ENCODE results near the gene LPIN3. TPM values are rescaled to one million over a fixed set of nuclear protein-coding genes. Genes with fewer than 3 reads are reported as not detected.
A peak's percentile ranks its signal among the peaks of the same experiment; 100 is the strongest.

The LPIN3 gene
- total RNA-seq, 2 experiments from 2014 or later: 0.77 to 0.97 TPM

DNA sequence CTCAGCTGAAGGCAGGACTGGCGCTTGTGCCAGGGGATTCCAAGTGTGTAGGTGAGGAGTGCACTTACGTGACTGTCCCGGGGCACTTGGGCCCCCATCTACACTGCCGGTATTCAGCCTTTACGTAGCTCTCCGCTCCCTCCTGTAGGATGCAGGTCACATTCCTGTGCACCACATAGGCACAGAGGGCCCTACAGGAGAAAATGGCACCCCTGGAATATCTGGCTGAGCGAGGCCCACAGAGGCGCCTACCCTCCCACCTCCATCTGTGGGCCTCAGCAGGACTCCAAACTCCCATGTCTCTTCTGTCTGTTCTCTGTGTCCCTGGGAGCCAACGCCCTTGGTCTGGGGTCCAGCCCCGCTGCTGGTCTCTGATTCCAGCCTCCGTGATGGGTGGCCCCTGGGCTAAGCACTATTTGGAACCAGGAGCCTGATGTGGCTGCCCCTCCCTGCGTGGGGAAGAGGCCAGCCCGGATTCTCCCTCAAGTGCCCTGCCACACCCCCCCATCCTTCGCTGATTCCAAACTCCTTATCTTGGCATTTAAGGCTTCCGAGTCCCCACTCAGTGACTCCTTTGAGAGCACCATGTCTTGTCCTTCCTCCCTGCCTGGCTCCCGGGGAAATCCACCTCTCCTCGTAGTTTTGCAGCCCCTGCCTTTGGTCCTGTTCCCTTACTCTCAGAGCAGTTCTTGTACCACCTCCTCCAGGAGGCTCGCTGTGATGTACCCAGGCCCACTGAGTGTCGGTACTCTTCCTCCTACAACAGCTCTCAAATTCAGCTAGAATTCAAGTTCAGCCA, 24.5 kb downstream of the LPIN3 start:
- no peak for DNase-seq
- ChIA-PET POLR2A (no interaction called here), CTCF (no interaction called here)
- H3K36me3 Mint-ChIP-seq: no peaks in the 10 kb centered on the region
- H3K4me3 Mint-ChIP-seq: no peak overlapping the region
- no peaks in the 10 kb centered on the region for H3K4me1 Mint-ChIP-seq (ENCODE audit: low read depth)
- H3K9me3 Mint-ChIP-seq: no peaks in the 10 kb centered on the region
- peaks cover 34% of the 10 kb centered on the region for H3K27me3 Mint-ChIP-seq
- no peak overlapping the region for H3K27ac Mint-ChIP-seq
- intact Hi-C loops (cut with micrococcal nuclease): no loop called here

DNA sequence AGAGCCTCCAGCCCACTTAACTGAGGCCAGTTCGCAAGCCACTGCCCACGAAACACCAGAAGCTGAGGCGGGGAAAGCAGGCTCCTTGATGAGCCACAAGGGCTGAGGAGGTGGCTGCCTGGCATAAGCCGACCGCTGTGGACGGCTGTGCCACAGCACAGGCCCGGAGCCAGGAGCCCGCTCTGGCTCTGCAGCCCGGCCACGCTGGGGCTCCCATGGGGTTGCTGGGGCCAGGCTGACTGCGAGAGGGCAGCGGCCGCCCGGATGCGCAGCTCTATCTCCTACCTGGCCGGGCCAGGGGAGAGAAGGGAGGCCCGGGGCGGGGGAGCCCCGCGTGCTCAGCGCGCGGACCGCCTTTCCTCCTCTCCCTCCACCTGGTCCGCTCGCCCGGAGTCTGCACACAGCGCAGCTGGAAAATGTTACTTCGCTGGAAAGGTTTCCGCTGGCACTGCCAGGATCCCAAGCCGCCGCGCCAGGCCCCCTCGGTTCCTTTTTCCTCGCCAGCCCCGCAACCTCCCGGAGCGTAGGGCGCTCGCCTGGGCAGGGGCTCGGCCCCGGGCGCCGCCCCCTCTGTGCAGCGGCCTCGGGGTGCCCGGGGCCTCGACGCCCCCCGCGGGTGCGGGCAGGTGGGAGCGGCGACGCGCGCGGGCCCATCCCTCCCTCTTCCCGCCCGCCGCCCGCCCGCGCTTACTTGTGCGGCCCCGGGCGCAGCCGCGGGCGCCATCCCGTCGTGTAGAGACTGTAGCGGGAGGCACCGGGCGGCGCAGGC, 25.3 kb downstream of the LPIN3 start:
- Mint-ChIP-seq H3K36me3 (no peaks in the 10 kb centered on the region), H3K27ac (no peak overlapping the region), H3K9me3 (peaks cover 2% of the 10 kb centered on the region), H3K4me3 (no peak overlapping the region), H3K4me1 (ENCODE audit: low read depth) (no peaks in the 10 kb centered on the region), H3K27me3 (peaks cover 34% of the 10 kb centered on the region)
- CTCF ChIA-PET: no interaction called here
- DNase-seq: no peak
- POLR2A ChIA-PET: no interaction called here
- intact Hi-C loops (cut with micrococcal nuclease): no loop called here

DNA sequence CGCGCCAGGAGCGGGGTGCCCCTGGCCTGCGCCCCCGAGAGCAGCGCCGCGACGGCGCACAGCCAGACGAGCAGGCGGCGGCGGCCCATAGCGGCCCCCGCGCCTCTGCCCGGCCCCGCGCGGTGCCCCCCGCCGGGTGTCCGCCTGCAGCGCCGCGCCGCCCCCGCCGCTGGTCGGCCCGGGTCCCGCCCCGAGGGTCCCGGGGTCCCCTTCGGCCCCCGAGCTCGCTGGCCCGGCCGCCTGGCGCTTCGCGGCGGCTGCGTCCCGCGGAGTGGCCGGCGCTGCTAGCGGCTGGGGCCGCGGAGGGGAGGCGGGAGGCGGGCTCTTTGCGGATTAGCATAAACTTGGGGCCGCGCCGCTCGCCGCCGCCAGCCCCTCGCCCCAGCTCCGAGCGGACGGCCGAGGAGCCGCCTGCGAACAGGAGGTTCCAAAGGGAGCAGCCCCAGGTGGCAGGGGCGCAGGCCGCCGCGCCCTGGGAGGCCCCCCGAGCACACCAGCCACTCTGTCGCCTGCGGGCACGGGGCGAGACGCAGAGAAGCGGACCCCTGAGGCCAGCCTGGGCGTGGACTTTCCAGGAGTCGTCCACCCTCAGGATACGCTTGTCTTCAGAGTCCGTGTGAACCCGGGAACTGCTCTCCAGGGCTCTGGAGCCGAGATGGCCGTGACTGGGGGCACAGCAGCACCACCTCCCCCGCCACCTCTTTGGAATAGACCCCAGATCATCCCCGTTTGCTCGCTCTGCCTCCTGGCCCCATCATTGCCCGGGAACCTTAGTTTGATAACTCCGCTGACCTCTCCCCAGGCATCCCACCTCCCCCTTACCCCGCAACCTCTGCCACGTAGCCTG, 26.1 kb downstream of the LPIN3 start, which contains the start of gene EMILIN3:
Gene EMILIN3, minus strand, starts transcription at position 273 of the 847 bp plus-strand sequence. Its CDS starts 184 bp downstream, at position 89.
- CTCF ChIA-PET: no interaction called here
- H3K27ac Mint-ChIP-seq: no peak within 1 kb of the TSS
- POLR2A ChIA-PET: no interaction called here

DNA sequence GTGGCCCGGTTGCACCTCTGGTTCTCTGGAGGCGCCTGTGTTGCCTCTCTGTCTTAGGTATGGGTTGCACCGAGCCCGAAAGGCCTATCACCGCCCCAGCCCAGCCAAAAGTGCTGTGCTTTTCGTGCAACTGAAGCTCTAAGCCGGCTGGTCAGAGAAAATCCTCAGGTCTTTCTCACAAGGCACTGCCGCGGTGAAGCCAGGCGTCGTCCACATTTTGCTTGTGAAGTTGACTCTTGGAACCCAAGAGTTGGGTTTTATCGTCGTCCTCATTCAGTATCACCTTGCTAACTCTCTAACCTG, 26.7 kb downstream of the LPIN3 start:
- Mint-ChIP-seq H3K4me1 (ENCODE audit: low read depth) (no peaks in the 10 kb centered on the region), H3K27me3 (peaks cover 39% of the 10 kb centered on the region), H3K9me3 (peaks cover 8% of the 10 kb centered on the region), H3K36me3 (peaks cover 3% of the 10 kb centered on the region), H3K4me3 (peak overlapping the region; percentile 4), H3K27ac (no peak overlapping the region)
- intact Hi-C loops (cut with micrococcal nuclease): no loop called here
- ChIA-PET POLR2A (no interaction called here), CTCF (no interaction called here)
- no peak for DNase-seq

More for the DNA sequence above, 26.1 kb downstream of the LPIN3 start, which contains the start of gene EMILIN3:
- Mint-ChIP-seq H3K36me3 (peaks cover 3% of the 10 kb centered on the region), H3K4me3 (peak within 1 kb of the TSS; percentile 4), H3K27me3 (peaks cover 39% of the 10 kb centered on the region), H3K4me1 (ENCODE audit: low read depth) (no peaks in the 10 kb centered on the region), H3K9me3 (peaks cover 8% of the 10 kb centered on the region)
- no peak for DNase-seq
- intact Hi-C loops (cut with micrococcal nuclease): no loop called here

DNA sequence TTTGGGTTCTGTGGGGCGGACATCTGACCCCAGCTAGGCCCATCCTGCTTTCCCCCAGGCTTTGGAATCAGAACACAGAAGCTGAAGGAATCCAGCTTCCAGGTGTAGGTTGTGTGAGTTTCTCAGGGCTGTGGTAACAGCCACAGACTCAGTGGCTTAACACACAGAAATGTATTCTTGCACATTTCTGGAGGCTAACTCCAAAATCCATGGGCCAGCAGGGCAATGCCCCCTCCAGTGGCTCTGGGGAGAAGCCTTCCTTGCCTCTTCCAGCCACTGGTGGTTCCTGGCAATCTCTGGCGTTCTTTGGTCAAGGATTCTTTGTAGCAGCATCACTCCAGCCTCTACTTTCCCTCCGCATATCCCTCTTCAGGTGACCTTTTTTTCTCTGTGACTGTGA, 27.3 kb downstream of the LPIN3 start:
- POLR2A ChIA-PET: no interaction called here
- no peak overlapping the region for H3K27ac Mint-ChIP-seq
- intact Hi-C loops (cut with micrococcal nuclease): no loop called here
- H3K4me1 Mint-ChIP-seq (ENCODE audit: low read depth): no peaks in the 10 kb centered on the region
- no peak for DNase-seq
- H3K9me3 Mint-ChIP-seq: peaks cover 11% of the 10 kb centered on the region
- peaks cover 41% of the 10 kb centered on the region for H3K27me3 Mint-ChIP-seq
- CTCF ChIA-PET: no interaction called here
- H3K4me3 Mint-ChIP-seq: no peak overlapping the region
- peaks cover 3% of the 10 kb centered on the region for H3K36me3 Mint-ChIP-seq

DNA sequence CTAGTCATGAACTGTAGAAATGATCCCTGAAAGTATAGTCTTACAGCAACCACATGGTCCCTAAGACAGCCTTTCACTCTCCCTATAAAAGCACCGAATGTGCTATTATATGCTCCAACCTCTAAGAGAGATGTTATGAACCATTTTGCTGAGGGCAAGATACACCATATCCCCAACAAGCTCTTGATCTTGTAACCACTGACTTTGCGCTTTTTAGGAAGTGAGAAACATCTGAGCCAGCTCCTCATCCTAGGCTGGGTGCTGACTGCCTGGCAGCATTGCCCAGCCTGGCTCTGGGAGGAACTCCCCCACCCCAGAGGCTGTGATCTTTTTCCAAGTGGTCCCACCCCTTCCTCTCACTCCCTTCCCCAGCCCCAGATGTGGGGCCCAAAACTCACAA, 29.1 kb downstream of the LPIN3 start:
- Mint-ChIP-seq H3K9me3 (peaks cover 11% of the 10 kb centered on the region), H3K4me3 (no peak overlapping the region), H3K4me1 (ENCODE audit: low read depth) (no peaks in the 10 kb centered on the region), H3K36me3 (peaks cover 3% of the 10 kb centered on the region), H3K27ac (no peak overlapping the region), H3K27me3 (peaks cover 47% of the 10 kb centered on the region)
- no peak for DNase-seq
- CTCF ChIA-PET: no interaction called here
- POLR2A ChIA-PET: no interaction called here
- intact Hi-C loops (cut with micrococcal nuclease): no loop called here

DNA sequence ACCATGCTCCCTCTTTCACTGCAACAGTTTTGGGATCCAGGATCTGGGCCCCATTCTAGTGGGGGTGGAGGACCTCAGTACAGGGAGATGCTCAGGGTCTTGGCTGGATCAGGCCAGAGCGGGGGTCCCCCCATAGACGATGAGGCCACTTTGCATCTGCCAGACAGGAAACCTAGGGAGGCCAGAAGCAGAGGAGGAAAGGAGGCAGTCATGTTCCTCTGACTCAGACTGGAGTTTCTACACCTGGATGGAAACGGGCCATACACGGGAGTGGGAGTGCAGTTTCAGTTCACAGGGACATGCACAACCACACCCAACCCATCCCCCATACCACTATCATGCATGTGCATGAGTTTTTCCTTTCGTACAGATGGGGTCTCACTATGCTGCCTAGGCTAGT, 29.6 kb downstream of the LPIN3 start:
- peaks cover 44% of the 10 kb centered on the region for H3K27me3 Mint-ChIP-seq
- peaks cover 11% of the 10 kb centered on the region for H3K9me3 Mint-ChIP-seq
- H3K4me3 Mint-ChIP-seq: no peak overlapping the region
- ChIA-PET POLR2A (no interaction called here), CTCF (no interaction called here)
- H3K27ac Mint-ChIP-seq: no peak overlapping the region
- H3K36me3 Mint-ChIP-seq: peaks cover 3% of the 10 kb centered on the region
- DNase-seq: no peak
- no peaks in the 10 kb centered on the region for H3K4me1 Mint-ChIP-seq (ENCODE audit: low read depth)
- intact Hi-C loops (cut with micrococcal nuclease): no loop called here

DNA sequence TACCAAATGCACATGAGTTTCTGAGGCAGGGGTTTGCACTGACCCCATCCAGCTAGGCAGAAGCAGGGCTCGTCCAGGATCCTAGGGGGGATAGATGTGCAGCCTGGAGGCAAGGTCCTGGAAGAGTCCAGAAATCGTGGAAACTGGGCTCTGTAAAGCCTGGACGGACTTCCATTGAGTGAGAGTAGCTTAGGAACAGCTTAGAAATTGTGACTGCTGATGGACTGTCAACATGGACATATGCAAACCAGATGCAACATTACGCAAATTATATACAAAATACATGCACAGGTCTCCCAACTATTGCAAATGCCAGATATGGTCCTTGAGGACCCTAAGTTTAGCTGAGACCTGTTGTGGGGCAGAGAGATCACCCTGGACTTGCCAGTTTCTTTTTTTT, 30.8 kb downstream of the LPIN3 start:
- ChIA-PET CTCF (no interaction called here), POLR2A (no interaction called here)
- Mint-ChIP-seq H3K4me1 (ENCODE audit: low read depth) (no peaks in the 10 kb centered on the region), H3K27me3 (peaks cover 41% of the 10 kb centered on the region), H3K4me3 (no peak overlapping the region), H3K9me3 (peaks cover 11% of the 10 kb centered on the region), H3K27ac (no peak overlapping the region), H3K36me3 (peaks cover 3% of the 10 kb centered on the region)
- intact Hi-C loops (cut with micrococcal nuclease): no loop called here
- DNase-seq: no peak

DNA sequence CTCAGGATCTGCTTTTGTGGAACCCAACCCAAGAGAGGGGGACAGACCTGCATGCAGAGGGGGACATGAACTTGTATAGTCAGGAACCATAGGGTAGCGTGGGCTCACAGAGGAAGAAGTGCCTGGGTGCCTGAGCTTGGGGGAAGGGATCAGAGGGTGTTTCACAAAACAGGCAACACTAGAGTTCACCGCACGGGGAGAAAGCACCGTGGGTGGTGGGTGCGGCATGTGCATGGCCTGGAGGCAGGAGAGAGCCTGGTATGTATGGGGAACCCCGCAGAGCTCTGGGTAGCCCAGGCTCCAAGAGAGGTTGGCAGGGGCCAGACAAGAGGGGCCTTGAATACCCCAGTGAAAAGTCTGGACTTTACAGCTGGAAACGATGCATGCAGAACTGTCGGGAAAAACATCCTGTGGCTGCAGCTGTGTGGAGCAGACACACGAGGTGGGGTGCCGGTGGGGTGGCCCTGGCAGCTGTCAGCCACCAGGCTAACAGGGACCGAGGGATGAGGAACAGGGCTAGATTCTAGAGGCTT, 32.7 kb downstream of the LPIN3 start:
- intact Hi-C loops (cut with micrococcal nuclease): no loop called here
- Mint-ChIP-seq H3K36me3 (peaks cover 3% of the 10 kb centered on the region), H3K4me3 (no peak overlapping the region), H3K27me3 (peaks cover 41% of the 10 kb centered on the region), H3K4me1 (ENCODE audit: low read depth) (no peaks in the 10 kb centered on the region), H3K9me3 (peaks cover 11% of the 10 kb centered on the region), H3K27ac (no peak overlapping the region)
- ChIA-PET CTCF (no interaction called here), POLR2A (no interaction called here)
- DNase-seq: no peak

DNA sequence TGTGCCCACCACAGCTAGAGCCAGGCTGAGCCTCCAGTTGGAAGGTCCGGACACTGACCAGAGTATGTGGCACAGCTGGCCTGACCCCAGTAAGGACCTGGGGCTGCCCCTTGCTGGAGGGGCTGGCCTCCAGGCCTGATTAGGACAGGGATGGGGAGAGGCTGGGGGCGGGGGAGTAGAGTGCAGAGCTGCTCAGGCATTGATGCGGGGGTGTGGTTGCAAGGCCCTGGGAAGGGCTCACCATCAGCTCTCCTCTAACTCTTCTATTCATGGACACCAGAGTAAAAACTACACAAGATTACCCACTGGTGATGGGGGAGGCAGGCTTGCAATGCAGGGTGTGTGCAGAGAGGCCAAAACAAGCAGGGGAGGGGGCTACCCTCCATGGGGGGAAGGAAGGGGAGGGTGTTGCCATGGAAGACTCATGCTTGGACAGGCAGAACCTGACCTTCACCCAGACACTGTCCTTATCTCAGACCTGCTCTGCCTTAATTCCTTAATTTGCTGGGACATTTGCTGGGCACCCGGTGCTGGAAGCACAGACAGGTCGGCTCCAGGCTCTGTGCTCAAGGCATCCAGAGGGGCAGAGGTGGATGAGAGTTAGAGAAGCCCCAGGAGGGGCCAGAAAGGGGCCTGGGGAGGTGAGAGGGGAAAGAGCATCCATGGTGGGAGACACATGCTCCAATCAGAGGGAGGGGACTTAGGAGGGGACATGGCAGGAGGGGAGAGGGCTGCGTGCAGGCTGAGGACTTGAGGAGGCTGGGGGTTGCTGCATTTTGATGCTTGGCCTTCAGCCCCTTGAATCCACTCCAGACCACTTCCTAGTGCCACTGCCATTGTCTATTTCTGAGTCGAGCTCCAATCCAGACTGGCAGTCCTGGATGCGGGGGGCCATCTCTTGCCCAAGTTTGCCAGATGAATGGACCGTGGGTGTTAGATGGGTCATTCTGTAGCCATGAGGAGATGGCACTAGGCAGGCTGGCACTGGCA, 33.6 kb downstream of the LPIN3 start:
- no peak for DNase-seq
- POLR2A ChIA-PET: no interaction called here
- H3K27me3 Mint-ChIP-seq: peaks cover 38% of the 10 kb centered on the region
- intact Hi-C loops (cut with micrococcal nuclease): no loop called here
- peaks cover 3% of the 10 kb centered on the region for H3K36me3 Mint-ChIP-seq
- CTCF ChIA-PET: no interaction called here
- H3K27ac Mint-ChIP-seq: no peak overlapping the region
- H3K4me3 Mint-ChIP-seq: no peak overlapping the region
- no peaks in the 10 kb centered on the region for H3K4me1 Mint-ChIP-seq (ENCODE audit: low read depth)
- peaks cover 11% of the 10 kb centered on the region for H3K9me3 Mint-ChIP-seq

DNA sequence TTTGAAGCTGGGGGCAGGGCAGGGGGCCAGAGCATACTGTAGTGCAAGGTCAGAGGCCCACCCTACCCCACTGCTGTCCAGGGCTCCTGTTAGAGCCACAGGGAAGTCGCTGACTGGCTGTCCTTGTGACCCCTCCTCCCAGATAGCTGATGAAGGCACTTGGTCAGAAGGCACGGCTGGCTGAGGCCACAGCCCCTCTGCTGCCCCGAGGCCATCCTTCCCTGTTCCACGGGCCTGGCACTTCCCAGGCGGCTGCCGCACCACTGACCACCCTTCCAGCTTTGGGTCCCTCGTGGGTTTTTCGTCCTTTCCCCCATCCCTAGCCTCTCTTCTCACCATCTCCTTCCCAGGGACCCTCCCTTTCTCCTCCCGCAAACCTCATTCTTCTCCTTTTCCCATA, 35.2 kb downstream of the LPIN3 start:
- CTCF ChIA-PET: no interaction called here
- intact Hi-C loops (cut with micrococcal nuclease): no loop called here
- Mint-ChIP-seq H3K9me3 (peaks cover 10% of the 10 kb centered on the region), H3K4me1 (ENCODE audit: low read depth) (no peaks in the 10 kb centered on the region), H3K4me3 (no peak overlapping the region), H3K27me3 (peaks cover 41% of the 10 kb centered on the region), H3K36me3 (peaks cover 3% of the 10 kb centered on the region), H3K27ac (no peak overlapping the region)
- POLR2A ChIA-PET: no interaction called here
- DNase-seq: no peak

Data from activated CD4-positive, alpha-beta memory T cell treated with anti-CD3 and anti-CD28 coated beads for 36 hours (primary cell).